HG02970 (cell line): Measurements from ENCODE around the gene CDH26.
"Not testable (repeated sequence)": the region's sequence is repeated elsewhere in the genome, so short reads cannot be mapped to it uniquely, and the experiment has no call there.

Source experiments
- ATAC-seq: cut with Tn5 transposase; IDR thresholded peaks from one replicate; pipeline ENCODE4 v1.9.1; 2021; ENCODE audit warnings: mild to moderate bottlenecking, moderate library complexity, moderate number of reproducible peaks; ENCODE audit not compliant: unreplicated experiment, low FRiP score

Gene CDH26

GRCh38 chr20:59940129-59940955, 17.9 kb upstream of the CDH26 start, which contains the start of the genes FAM217B and PPP1R3D:
Gene FAM217B (plus strand): TSS chr20:59940389. CDS start chr20:59943944, 3,555 bp downstream.
Gene PPP1R3D (minus strand): TSS chr20:59940305. CDS start chr20:59939931, 374 bp downstream.
- ATAC-seq, result peak; percentile 94

DNA sequence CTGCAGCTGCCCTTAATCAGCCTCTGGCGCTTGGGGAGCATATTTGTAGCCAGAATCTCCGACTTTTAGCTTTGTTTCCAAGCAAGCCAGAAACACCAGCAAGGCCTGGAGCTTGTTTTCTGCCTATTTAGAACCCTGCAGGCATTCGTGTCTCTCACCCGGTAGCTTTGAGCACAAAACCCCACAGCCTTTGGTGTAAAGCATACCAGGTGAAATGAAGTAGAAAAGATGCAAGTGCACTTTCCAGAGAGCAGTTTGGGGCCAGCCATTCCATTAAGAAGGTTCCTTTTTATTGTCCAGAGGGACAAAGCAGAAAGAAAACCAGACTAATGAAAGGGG, 17.3 kb upstream of the CDH26 start:
- no peak for ATAC-seq

GRCh38 chr20:59942245-59942644, 16.0 kb upstream of the CDH26 start:
- ATAC-seq, result no peak

DNA sequence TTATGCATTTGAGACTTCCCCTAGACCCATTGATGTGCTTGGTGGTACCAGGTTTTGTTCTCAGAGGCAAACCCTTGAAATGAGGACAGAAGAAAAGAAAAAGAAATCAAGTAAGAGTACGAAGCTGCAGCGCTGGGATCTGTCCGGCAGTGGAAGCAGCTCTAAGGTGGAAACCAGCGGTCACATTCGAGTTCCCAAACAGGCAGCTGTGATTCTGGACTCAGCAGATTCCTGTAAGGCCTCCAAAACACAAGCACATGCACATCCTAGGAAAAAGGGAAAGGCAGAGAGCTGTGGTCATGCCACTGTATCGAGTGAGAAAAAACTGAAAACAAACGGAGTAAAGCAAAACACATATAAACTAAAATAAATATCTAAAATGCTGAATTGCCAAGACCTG, 13.5 kb upstream of the CDH26 start:
- ATAC-seq, result no peak

- no peak for ATAC-seq
These were observed 13.0 kb upstream of the CDH26 start for GRCh38 chr20:59945175-59945574.

DNA sequence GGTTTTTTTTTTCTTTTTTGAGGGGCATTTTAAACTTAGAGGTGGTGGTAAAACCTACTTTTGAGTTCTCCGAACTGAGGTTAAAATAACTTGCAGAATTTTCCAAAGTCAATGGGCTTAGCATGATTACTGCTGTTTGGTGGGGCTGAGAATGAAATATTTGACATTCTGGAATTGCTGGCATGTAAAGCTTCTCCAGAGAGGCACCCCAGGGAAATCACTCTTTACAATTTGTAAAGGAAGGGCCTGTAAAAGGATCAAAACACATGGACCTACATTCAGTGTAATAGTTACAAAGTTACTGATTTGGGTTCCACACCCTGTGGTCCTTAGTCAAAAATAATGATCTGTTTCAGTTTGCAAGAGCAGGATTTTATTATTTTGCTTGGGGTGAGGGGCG, 12.5 kb upstream of the CDH26 start:
- ATAC-seq, result no peak

- no peak for ATAC-seq
These were observed 10.8 kb upstream of the CDH26 start for GRCh38 chr20:59947376-59947775.

DNA sequence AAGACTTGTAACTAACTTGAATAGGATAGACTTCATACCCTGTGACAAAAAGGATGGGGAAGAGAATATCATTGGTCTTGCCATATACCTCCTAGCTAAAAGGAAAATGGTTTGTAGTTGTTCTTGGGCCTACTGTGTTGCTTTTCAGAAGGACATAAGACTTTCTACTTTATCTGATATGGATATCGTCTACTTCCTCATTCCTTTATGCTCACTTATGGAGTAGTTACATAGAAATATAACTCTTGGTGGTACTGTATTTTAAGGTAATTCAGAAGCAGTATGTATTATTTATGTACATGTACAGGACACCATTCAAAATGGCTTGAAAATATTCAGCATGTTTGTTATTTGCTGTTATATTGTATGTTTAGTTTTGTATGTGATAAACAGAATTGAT, 10.0 kb upstream of the CDH26 start:
- ATAC-seq, result no peak

DNA sequence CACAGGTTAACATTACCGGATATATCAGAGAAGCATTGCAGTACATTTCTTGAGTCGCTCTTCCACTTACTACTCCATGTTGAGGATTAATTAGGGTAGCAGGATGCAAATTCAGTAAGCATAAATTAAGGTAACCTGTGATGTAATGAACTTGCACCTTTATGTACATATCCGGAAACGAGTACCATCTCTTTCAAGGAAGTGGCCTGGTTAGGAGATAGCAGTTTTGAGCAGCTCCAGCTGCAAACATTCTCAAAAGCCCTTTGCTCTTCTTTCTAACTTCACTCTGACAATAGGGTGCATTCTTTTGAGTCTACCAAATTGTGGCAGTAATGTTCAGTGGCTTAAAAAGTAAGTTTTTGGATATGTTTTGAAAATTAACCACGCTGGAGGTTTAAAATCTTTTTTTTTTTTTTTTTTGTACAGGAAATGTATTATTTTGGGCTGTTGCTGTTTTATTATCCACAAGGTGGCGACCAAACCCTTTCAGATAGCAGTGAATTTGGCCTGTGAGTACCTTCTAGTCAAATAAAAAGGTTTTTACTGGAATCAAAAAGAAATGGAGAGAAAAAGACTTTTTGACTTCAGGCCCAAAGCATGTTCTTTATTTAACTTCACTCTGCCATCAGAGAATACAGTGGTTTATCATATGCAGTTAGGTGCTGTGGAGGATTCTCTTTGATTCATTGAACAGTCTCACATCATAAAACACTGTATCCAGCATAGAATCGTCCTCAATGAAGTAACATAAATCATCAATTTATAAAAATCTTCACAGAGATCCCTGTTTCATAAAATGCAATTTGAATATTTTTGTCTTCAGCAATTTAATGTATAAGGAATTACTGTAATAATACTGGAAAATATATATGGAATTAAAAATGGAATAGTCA, 9.1 kb upstream of the CDH26 start:
- no peak for ATAC-seq

- ATAC-seq, result no peak
These were observed 8.3 kb upstream of the CDH26 start for GRCh38 chr20:59949911-59950310.

DNA sequence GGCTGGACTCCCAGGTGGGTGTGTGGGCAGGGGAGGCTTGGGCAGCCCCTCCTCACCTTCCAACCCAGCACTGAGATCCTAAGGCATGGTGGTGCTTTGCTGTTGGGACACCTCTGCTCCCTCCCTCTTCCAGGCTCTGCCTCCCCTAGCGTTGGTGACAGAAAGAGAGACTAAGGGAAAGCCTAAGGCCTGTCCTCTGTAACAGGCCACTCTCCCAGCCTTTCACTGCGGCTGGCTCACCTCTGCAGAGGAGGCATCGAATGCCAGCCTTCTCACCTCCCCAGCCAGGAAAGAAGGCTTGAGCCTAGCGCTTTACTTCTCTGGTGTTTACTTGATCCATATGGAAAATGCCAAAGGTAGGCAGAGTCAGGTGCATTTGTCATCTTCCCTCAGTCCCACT, 3.5 kb upstream of the CDH26 start:
- ATAC-seq, result no peak

- ATAC-seq, result no peak
These were observed 3.0 kb upstream of the CDH26 start for GRCh38 chr20:59955131-59955796.

- ATAC-seq, result not testable (repeated sequence)
These were observed 655 bp upstream of the CDH26 start for GRCh38 chr20:59957568-59957967.

DNA sequence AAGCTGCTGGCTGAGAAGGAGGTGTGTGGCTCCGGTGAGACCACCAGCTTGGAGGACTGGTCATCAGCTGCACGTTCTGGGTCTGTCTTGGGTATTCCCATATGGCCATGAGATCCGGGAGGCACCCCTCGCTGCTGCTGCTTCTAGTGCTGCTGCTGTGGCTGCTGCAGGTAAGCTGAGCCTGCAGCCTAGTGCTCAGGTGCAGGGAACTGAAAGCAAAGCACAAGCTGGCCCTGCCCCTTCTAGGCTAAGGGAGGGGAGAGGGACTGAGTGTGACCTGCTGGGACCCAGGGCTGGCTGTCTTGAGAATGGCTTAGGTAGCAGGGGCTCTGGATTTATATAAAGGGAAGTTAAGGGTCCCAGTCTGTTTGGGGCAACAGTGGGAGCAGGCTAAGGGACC, 403 bp downstream of the CDH26 start:
- no peak for ATAC-seq

- no peak for ATAC-seq
These were observed 3.2 kb downstream of the CDH26 start for GRCh38 chr20:59961423-59961822.

- ATAC-seq, result no peak
These were observed 3.9 kb downstream of the CDH26 start for GRCh38 chr20:59962155-59962554.

DNA sequence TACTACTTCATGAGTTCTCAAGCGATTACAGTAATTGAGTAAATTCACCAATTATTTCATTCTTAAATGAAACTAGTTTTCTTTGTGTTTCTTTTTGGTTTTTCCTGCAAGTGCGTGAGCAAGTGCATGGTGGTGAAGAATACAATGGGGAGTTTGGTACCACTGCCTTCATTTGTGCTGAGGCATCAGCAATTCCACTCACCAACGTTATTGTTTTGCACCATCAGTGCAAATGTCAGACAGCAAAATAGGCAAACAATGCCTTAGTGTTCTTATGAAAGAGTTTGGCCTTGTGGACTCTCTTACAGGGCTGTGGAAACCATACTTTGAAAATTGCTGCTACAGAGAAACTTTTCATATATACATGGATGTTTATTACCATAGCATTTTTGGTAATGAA, 8.2 kb downstream of the CDH26 start:
- no peak for ATAC-seq

GRCh38 chr20:59971428-59971827, 13.2 kb downstream of the CDH26 start:
- ATAC-seq, result no peak

GRCh38 chr20:59972037-59972801, 14.0 kb downstream of the CDH26 start:
- no peak for ATAC-seq

- no peak for ATAC-seq
These were observed 18.0 kb downstream of the CDH26 start for GRCh38 chr20:59976156-59976782.
